Measurements from ENCODE around the gene BBS9.
A peak's percentile ranks its signal among the peaks of the same experiment; 100 is the strongest.

Gene BBS9

GRCh38 chr7:33581236-33581635 is 451.9 kb downstream of the BBS9 start:
- H3K4me3 ChIP-seq (ENCODE audit: low read depth, low read length): no peak overlapping the region
- TF ChIP-seq CTCF (IDR thresholded peaks at IDR 0.05; ENCODE audit: low read depth, low read length): no peak
- in situ Hi-C loops (cut with HindIII; ENCODE audit: low sequenced_read_pairs): no loop called here
- DNase-seq (ENCODE audit: low read depth, low spot score): no peak

GRCh38 chr7:33582104-33582503 is 452.7 kb downstream of the BBS9 start:
- in situ Hi-C loops (cut with HindIII; ENCODE audit: low sequenced_read_pairs): no loop called here
- DNase-seq (ENCODE audit: low read depth, low spot score): no peak
- H3K4me3 ChIP-seq (ENCODE audit: low read depth, low read length): no peak overlapping the region
- TF ChIP-seq CTCF (IDR thresholded peaks at IDR 0.05; ENCODE audit: low read depth, low read length): no peak

GRCh38 chr7:33582533-33582932 is 453.2 kb downstream of the BBS9 start:
- no peak for TF ChIP-seq CTCF (IDR thresholded peaks at IDR 0.05; ENCODE audit: low read depth, low read length)
- H3K4me3 ChIP-seq (ENCODE audit: low read depth, low read length): no peak overlapping the region
- in situ Hi-C loops (cut with HindIII; ENCODE audit: low sequenced_read_pairs): no loop called here
- no peak for DNase-seq (ENCODE audit: low read depth, low spot score)

- in situ Hi-C loops (cut with HindIII; ENCODE audit: low sequenced_read_pairs): no loop called here
- no peak for TF ChIP-seq CTCF (IDR thresholded peaks at IDR 0.05; ENCODE audit: low read depth, low read length)
- no peak for DNase-seq (ENCODE audit: low read depth, low spot score)
- H3K4me3 ChIP-seq (ENCODE audit: low read depth, low read length): no peak overlapping the region
Observed at GRCh38 chr7:33589911-33590310, 460.5 kb downstream of the BBS9 start.

GRCh38 chr7:33590916-33591315 is 461.6 kb downstream of the BBS9 start:
- in situ Hi-C loops (cut with HindIII; ENCODE audit: low sequenced_read_pairs): no loop called here
- no peak for TF ChIP-seq CTCF (IDR thresholded peaks at IDR 0.05; ENCODE audit: low read depth, low read length)
- peak; percentile 45 for DNase-seq (ENCODE audit: low read depth, low spot score)

GRCh38 chr7:33591490-33591889 is 462.1 kb downstream of the BBS9 start:
- peak; percentile 22 for DNase-seq (ENCODE audit: low read depth, low spot score)
- in situ Hi-C loops (cut with HindIII; ENCODE audit: low sequenced_read_pairs): no loop called here
- no peak for TF ChIP-seq CTCF (IDR thresholded peaks at IDR 0.05; ENCODE audit: low read depth, low read length)
- no peak overlapping the region for H3K4me3 ChIP-seq (ENCODE audit: low read depth, low read length)

More at GRCh38 chr7:33590916-33591315, 461.6 kb downstream of the BBS9 start:
- H3K4me3 ChIP-seq (ENCODE audit: low read depth, low read length): no peak overlapping the region

GRCh38 chr7:33592718-33593117 is 463.4 kb downstream of the BBS9 start:
- no peak for TF ChIP-seq CTCF (IDR thresholded peaks at IDR 0.05; ENCODE audit: low read depth, low read length)
- no peak for DNase-seq (ENCODE audit: low read depth, low spot score)
- no peak overlapping the region for H3K4me3 ChIP-seq (ENCODE audit: low read depth, low read length)
- in situ Hi-C loops (cut with HindIII; ENCODE audit: low sequenced_read_pairs): no loop called here

All from astrocyte of the spinal cord (primary cell).